HL-60 (cell line): ENCODE data around the gene SARDH.
"Not testable (repeated sequence)": the region's sequence is repeated elsewhere in the genome, so short reads cannot be mapped to it uniquely, and the experiment has no call there.

ENCODE experiments used
- DNase-seq, 2 experiments: peaks; one replicate each; pipeline ENCODE4 v3.0.0-alpha.2; 2010 to 2020; ENCODE audit warnings: low read depth in 1 of 2, low spot score in 1 of 2
- H3K27ac ChIP-seq: fragments of 250-450 bp; sonication (Bioruptor Pico); replicated peaks from 2 replicates; pipeline ENCODE4 v1.5.1; 2020; ENCODE audit warnings: mild to moderate bottlenecking, moderate library complexity
- H3K27me3 ChIP-seq: fragments of 250-450 bp; sonication (Bioruptor Pico); 2 replicates; pipeline ENCODE4 v1.5.1; 2021; ENCODE audit warnings: mild to moderate bottlenecking, moderate library complexity; ENCODE audit not compliant: insufficient read depth, poor library complexity, severe bottlenecking
- H3K4me3 ChIP-seq: replicated peaks from 2 replicates; pipeline ENCODE4 v1.5.1; 2011; ENCODE audit warnings: mild to moderate bottlenecking, control low read depth, low read length; ENCODE audit not compliant: insufficient read depth
- CTCF ChIP-seq: IDR thresholded peaks from one replicate; pipeline ENCODE4 v1.5.1; 2011; ENCODE audit warnings: low read length, control low read depth, inconsistent platforms; ENCODE audit not compliant: insufficient read depth
- GABPA ChIP-seq: IDR thresholded peaks from 2 replicates; pipeline ENCODE4 v1.6.1; 2012; ENCODE audit warnings: low read depth
- POLR2AphosphoS5 ChIP-seq: IDR thresholded peaks from 2 replicates; pipeline ENCODE4 v1.6.1; 2012; ENCODE audit warnings: low read depth
- REST ChIP-seq: IDR thresholded peaks from 2 replicates; pipeline ENCODE4 v1.6.1; 2012; ENCODE audit warnings: low read depth; ENCODE audit not compliant: insufficient replicate concordance
- SPI1 ChIP-seq: IDR thresholded peaks from 2 replicates; pipeline ENCODE4 v1.6.1; 2012; ENCODE audit warnings: low read depth, mild to moderate bottlenecking, borderline replicate concordance

Gene SARDH

GRCh38 chr9:133628766-133629165 lies 109.4 kb downstream of the SARDH start:
- TF ChIP-seq SPI1 (no peak), CTCF (no peak), GABPA (no peak), REST (no peak), POLR2AphosphoS5 (no peak)
- H3K27me3 ChIP-seq: no peaks in the 10 kb centered on the region

GRCh38 chr9:133627341-133627740 lies 110.8 kb downstream of the SARDH start:
- Histone ChIP-seq H3K27me3 (no peaks in the 10 kb centered on the region), H3K4me3 (no peak overlapping the region), H3K27ac (no peak overlapping the region)
- DNase-seq: no peak
- no peak for TF ChIP-seq CTCF
- TF ChIP-seq REST: no peak
- TF ChIP-seq GABPA: no peak
- no peak for TF ChIP-seq SPI1
- no peak for TF ChIP-seq POLR2AphosphoS5

More at GRCh38 chr9:133628766-133629165, 109.4 kb downstream of the SARDH start:
- Histone ChIP-seq H3K4me3 (no peak overlapping the region), H3K27ac (no peak overlapping the region)
- no peak for DNase-seq

GRCh38 chr9:133626008-133626407 lies 112.1 kb downstream of the SARDH start:
- not testable (repeated sequence) for H3K4me3 ChIP-seq, H3K27me3 ChIP-seq, DNase-seq, H3K27ac ChIP-seq

GRCh38 chr9:133622555-133622954 lies 115.6 kb downstream of the SARDH start:
- Histone ChIP-seq H3K27me3 (peaks cover 16% of the 10 kb centered on the region), H3K4me3 (no peak overlapping the region), H3K27ac (no peak overlapping the region)
- no peak for TF ChIP-seq CTCF
- no peak for TF ChIP-seq GABPA
- no peak for TF ChIP-seq REST
- no peak for TF ChIP-seq SPI1
- TF ChIP-seq POLR2AphosphoS5: no peak
- no peak for DNase-seq
